ENCODE results near the gene TBC1D10A.

The TBC1D10A gene

GRCh38 chr22:30267382-30268302, 59.1 kb downstream of the TBC1D10A start:
- Histone ChIP-seq H3K4me3 (ENCODE audit: low read length) (no peak overlapping the region), H3K9me3 (ENCODE audit: control insufficient read depth, low read length) (no peaks in the 10 kb centered on the region), H3K4me1 (ENCODE audit: control insufficient read depth, insufficient read depth, low read length) (no peaks in the 10 kb centered on the region), H3K9ac (ENCODE audit: low read length) (no peak overlapping the region), H3K36me3 (ENCODE audit: control insufficient read depth, insufficient read depth, low read length, severe bottlenecking) (no peaks in the 10 kb centered on the region), H3K27me3 (replicated peaks; ENCODE audit: control insufficient read depth, insufficient read depth, low read length) (peaks cover 4% of the 10 kb centered on the region)
- no peak for DNase-seq (ENCODE audit: low read depth)

DNA sequence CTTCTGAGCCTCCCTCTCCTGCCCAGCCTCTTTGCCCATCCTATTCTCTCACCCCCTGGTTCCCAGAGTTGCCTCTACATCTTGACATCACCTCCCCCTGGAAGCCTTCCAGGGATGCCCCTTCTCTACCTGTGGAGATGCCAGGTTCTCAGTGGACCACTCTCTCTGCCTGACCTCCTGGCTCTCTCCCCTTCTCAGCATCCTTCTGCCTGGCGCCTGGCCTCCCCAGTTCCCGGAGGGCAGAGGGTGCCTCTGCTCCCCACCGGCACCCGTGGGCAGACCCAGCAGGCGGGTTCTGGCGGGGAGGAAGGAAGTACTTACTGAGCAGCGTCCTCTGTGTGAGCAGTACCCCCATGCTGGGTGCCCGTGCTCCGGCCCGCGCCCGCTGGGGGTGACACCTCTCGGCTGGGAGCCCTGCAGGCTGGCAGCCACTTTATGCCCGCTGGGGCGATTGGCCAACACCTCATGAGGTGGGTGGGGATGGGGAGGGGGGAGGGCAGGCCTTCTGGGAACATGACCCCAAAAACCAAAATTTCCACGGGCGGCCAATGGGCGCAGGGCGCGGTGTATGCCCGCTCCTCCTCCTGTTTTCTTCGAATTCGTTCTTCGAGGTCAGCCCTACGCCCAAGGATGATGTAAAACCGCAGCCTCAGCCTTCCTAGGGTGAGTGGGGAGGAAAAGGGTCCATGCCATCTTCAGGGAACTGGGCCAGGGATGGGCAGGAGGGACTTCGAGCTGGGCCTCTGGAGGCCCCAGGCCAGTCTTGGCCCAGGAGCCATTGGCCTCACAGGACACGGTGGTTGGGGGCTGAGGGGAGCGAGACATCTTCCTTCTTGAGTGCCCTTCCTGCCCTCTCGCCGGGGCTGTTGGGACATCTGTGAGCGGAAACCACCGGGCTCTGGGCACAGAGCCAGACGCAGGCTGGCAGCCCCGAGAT, 60.0 kb downstream of the TBC1D10A start, which contains the start of gene OSM:
Gene OSM (minus strand): TSS at position 407 of the 937 bp plus-strand sequence. CDS start 52 bp downstream, at position 355.
- Histone ChIP-seq H3K4me1 (ENCODE audit: control insufficient read depth, insufficient read depth, low read length) (no peaks in the 10 kb centered on the region), H3K27me3 (replicated peaks; ENCODE audit: control insufficient read depth, insufficient read depth, low read length) (peaks cover 4% of the 10 kb centered on the region), H3K36me3 (ENCODE audit: control insufficient read depth, insufficient read depth, low read length, severe bottlenecking) (no peaks in the 10 kb centered on the region), H3K9ac (ENCODE audit: low read length) (no peak within 1 kb of the TSS), H3K9me3 (ENCODE audit: control insufficient read depth, low read length) (no peaks in the 10 kb centered on the region), H3K4me3 (ENCODE audit: low read length) (no peak within 1 kb of the TSS)
- no peak for DNase-seq (ENCODE audit: low read depth)

- Histone ChIP-seq H3K4me1 (ENCODE audit: control insufficient read depth, insufficient read depth, low read length) (no peaks in the 10 kb centered on the region), H3K36me3 (ENCODE audit: control insufficient read depth, insufficient read depth, low read length, severe bottlenecking) (no peaks in the 10 kb centered on the region), H3K4me3 (ENCODE audit: low read length) (no peak overlapping the region), H3K27me3 (replicated peaks; ENCODE audit: control insufficient read depth, insufficient read depth, low read length) (no peaks in the 10 kb centered on the region), H3K9me3 (ENCODE audit: control insufficient read depth, low read length) (no peaks in the 10 kb centered on the region), H3K9ac (ENCODE audit: low read length) (no peak overlapping the region)
- DNase-seq (ENCODE audit: low read depth): no peak
These were observed 60.8 kb downstream of the TBC1D10A start for GRCh38 chr22:30265823-30266444.

- H3K9ac ChIP-seq (ENCODE audit: low read length): no peak overlapping the region
- no peak for DNase-seq (ENCODE audit: low read depth)
- H3K4me1 ChIP-seq (ENCODE audit: control insufficient read depth, insufficient read depth, low read length): no peaks in the 10 kb centered on the region
- H3K27me3 ChIP-seq (replicated peaks; ENCODE audit: control insufficient read depth, insufficient read depth, low read length): no peaks in the 10 kb centered on the region
- no peak overlapping the region for H3K4me3 ChIP-seq (ENCODE audit: low read length)
- no peaks in the 10 kb centered on the region for H3K36me3 ChIP-seq (ENCODE audit: control insufficient read depth, insufficient read depth, low read length, severe bottlenecking)
- H3K9me3 ChIP-seq (ENCODE audit: control insufficient read depth, low read length): no peaks in the 10 kb centered on the region
These were observed 61.5 kb downstream of the TBC1D10A start for GRCh38 chr22:30265131-30265720.

GRCh38 chr22:30263883-30264282, 62.9 kb downstream of the TBC1D10A start:
- H3K4me3 ChIP-seq (ENCODE audit: low read length): no peak overlapping the region
- no peaks in the 10 kb centered on the region for H3K9me3 ChIP-seq (ENCODE audit: control insufficient read depth, low read length)
- H3K9ac ChIP-seq (ENCODE audit: low read length): no peak overlapping the region
- no peak for DNase-seq (ENCODE audit: low read depth)
- H3K27me3 ChIP-seq (replicated peaks; ENCODE audit: control insufficient read depth, insufficient read depth, low read length): no peaks in the 10 kb centered on the region
- no peaks in the 10 kb centered on the region for H3K36me3 ChIP-seq (ENCODE audit: control insufficient read depth, insufficient read depth, low read length, severe bottlenecking)
- H3K4me1 ChIP-seq (ENCODE audit: control insufficient read depth, insufficient read depth, low read length): no peaks in the 10 kb centered on the region

DNA sequence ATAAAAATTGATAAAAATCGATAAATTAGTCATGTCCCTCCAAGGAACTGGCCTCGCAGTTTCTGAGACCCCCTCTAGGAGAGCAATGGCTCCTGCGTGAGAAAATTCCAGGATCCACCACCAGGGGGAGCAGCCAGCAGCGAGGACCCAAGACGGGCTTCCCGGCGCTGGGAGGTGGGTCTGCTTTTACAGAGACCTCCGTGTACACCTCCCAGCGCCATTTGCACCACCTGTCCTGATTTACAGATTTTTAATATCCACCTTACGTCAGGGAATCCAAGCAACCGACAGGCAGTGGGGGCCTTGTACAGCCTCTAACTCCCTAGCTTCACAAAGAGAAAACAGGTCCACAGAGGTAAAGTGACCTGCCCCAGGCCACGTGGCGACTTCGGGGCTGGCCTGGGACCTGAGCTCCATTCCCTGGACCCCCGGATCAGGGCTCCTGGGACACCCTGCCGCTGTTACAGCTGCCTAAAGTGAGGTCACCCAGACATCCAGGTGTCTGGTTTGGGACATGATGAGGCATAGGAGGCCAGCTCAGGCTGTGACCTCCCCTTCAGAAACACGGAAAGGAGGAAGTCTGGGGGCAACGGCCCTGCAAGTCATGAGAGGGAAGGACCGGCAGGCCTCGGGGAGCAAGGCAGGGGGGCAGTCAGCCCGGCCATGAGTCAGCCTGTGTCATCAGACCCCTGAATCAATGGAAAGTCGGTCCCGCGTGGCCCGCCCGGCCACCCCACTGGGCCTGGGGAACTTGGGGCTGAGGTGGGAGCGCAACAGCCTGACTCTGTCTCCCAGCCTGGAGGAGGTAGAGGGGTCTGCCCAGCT, 63.6 kb downstream of the TBC1D10A start:
- Histone ChIP-seq H3K36me3 (ENCODE audit: control insufficient read depth, insufficient read depth, low read length, severe bottlenecking) (no peaks in the 10 kb centered on the region), H3K27me3 (replicated peaks; ENCODE audit: control insufficient read depth, insufficient read depth, low read length) (no peaks in the 10 kb centered on the region), H3K4me1 (ENCODE audit: control insufficient read depth, insufficient read depth, low read length) (no peaks in the 10 kb centered on the region), H3K9ac (ENCODE audit: low read length) (peak overlapping the region; percentile 20), H3K9me3 (ENCODE audit: control insufficient read depth, low read length) (no peaks in the 10 kb centered on the region), H3K4me3 (ENCODE audit: low read length) (peak overlapping the region; percentile 42)
- DNase-seq (ENCODE audit: low read depth): peak; percentile 91

DNA sequence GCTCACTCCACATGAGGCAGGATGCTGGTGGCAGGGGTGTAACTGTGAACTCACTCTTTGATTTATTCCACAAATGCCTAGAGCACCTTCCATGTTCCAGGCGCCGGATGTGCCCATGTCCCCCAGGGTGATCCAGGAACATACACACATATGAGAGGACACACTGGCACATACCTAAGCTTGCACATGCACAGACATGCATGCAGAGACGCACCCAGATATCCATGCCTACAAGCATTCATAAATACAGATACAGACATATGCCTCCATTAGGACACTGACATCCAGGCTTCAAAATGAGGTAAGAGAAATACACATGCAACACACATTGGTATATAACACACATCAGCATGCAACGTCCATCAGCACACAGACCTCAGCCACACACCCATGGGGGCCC, 64.6 kb downstream of the TBC1D10A start:
- Histone ChIP-seq H3K36me3 (ENCODE audit: control insufficient read depth, insufficient read depth, low read length, severe bottlenecking) (no peaks in the 10 kb centered on the region), H3K9me3 (ENCODE audit: control insufficient read depth, low read length) (no peaks in the 10 kb centered on the region), H3K9ac (ENCODE audit: low read length) (no peak overlapping the region), H3K4me1 (ENCODE audit: control insufficient read depth, insufficient read depth, low read length) (no peaks in the 10 kb centered on the region), H3K27me3 (replicated peaks; ENCODE audit: control insufficient read depth, insufficient read depth, low read length) (no peaks in the 10 kb centered on the region), H3K4me3 (ENCODE audit: low read length) (no peak overlapping the region)
- DNase-seq (ENCODE audit: low read depth): no peak

- Histone ChIP-seq H3K27me3 (replicated peaks; ENCODE audit: control insufficient read depth, insufficient read depth, low read length) (no peaks in the 10 kb centered on the region), H3K4me3 (ENCODE audit: low read length) (no peak overlapping the region), H3K4me1 (ENCODE audit: control insufficient read depth, insufficient read depth, low read length) (peaks cover under 1% of the 10 kb centered on the region), H3K9me3 (ENCODE audit: control insufficient read depth, low read length) (no peaks in the 10 kb centered on the region), H3K36me3 (ENCODE audit: control insufficient read depth, insufficient read depth, low read length, severe bottlenecking) (no peaks in the 10 kb centered on the region), H3K9ac (ENCODE audit: low read length) (no peak overlapping the region)
- no peak for DNase-seq (ENCODE audit: low read depth)
These were observed 65.6 kb downstream of the TBC1D10A start for GRCh38 chr22:30261134-30261533.

GRCh38 chr22:30260682-30261081, 66.1 kb downstream of the TBC1D10A start:
- peaks cover 3% of the 10 kb centered on the region for H3K4me1 ChIP-seq (ENCODE audit: control insufficient read depth, insufficient read depth, low read length)
- H3K9me3 ChIP-seq (ENCODE audit: control insufficient read depth, low read length): no peaks in the 10 kb centered on the region
- H3K4me3 ChIP-seq (ENCODE audit: low read length): no peak overlapping the region
- DNase-seq (ENCODE audit: low read depth): no peak
- H3K27me3 ChIP-seq (replicated peaks; ENCODE audit: control insufficient read depth, insufficient read depth, low read length): no peaks in the 10 kb centered on the region
- H3K9ac ChIP-seq (ENCODE audit: low read length): no peak overlapping the region
- no peaks in the 10 kb centered on the region for H3K36me3 ChIP-seq (ENCODE audit: control insufficient read depth, insufficient read depth, low read length, severe bottlenecking)

DNA sequence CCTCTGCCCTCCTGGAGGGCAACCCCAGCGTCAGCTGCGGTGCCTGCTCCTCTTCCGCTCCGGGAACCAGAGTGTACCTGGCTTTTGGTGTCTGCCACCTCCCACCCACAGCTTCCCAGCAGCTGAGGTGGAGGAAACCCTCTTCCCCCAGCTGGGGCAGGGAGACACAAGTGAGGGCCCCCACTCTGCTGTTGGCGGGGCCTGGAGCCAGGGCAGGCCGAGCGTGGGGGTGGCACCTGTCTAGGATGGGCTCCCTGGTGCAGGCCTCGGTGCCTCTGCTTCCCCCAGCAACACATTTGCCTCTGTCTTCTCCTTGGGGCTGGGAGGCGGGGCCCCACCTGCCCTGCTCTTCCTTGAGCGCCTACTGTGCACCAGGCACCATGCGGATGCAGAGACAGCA, 66.5 kb downstream of the TBC1D10A start:
- H3K27me3 ChIP-seq (replicated peaks; ENCODE audit: control insufficient read depth, insufficient read depth, low read length): no peaks in the 10 kb centered on the region
- DNase-seq (ENCODE audit: low read depth): no peak
- H3K4me3 ChIP-seq (ENCODE audit: low read length): no peak overlapping the region
- no peaks in the 10 kb centered on the region for H3K9me3 ChIP-seq (ENCODE audit: control insufficient read depth, low read length)
- no peak overlapping the region for H3K9ac ChIP-seq (ENCODE audit: low read length)
- H3K36me3 ChIP-seq (ENCODE audit: control insufficient read depth, insufficient read depth, low read length, severe bottlenecking): no peaks in the 10 kb centered on the region
- H3K4me1 ChIP-seq (ENCODE audit: control insufficient read depth, insufficient read depth, low read length): peaks cover 3% of the 10 kb centered on the region

All from adipocyte (in vitro differentiated cells).